ENCODE results near the gene MATCAP1. TPM values are rescaled to one million over a fixed set of nuclear protein-coding genes. Genes with fewer than 3 reads are reported as not detected.
A peak's percentile ranks its signal among the peaks of the same experiment; 100 is the strongest.

Gene MATCAP1
- total and polyA plus RNA-seq, 11 donors, result 4.1 to 21.6 (median 11.1) TPM

GRCh38 chr16:67170949-67171649 is 12.7 kb downstream of the MATCAP1 start:
- Histone ChIP-seq H3K4me3 (peak overlapping the region; percentile 30 to 71 (median 57)), H3K9me3 (no peaks in the 10 kb centered on the region), H3K4me1 (peaks cover 5 to 60% (median 49%) of the 10 kb centered on the region in 12 donors), H3K36me3 (peaks cover 0 to 9% (median 0%) of the 10 kb centered on the region in 9 donors), H3K27me3 (peaks cover 0 to 23% (median 0%) of the 10 kb centered on the region in 9 donors), H3K27ac (peak overlapping the region; percentile 89 to 98 (median 95))
- TF ChIP-seq CTCF (IDR thresholded peaks at IDR 0.05), result no peak
- TF ChIP-seq POLR2A (IDR thresholded peaks at IDR 0.05), result peak in 1 of 2 donors; percentile 10
- 33 to 48% (median 41%) methylated on average over 14 of the region's 14 CpGs for whole genome bisulfite sequencing, 4 donors
- intact Hi-C loops (cut with DNase I), result loop anchor here in 3 of 10 donors (5.0 to 10.0 kb wide), 2 partner anchors 56 to 76 kb away; partner anchors contain the start of genes FHOD1 (in 2 of the 3) and SLC9A5 (in 2 of the 3)
- DNase-seq (no peak), ATAC-seq (peak; percentile 3 to 10 (median 6))

GRCh38 chr16:67170168-67170948 is 13.4 kb downstream of the MATCAP1 start, which contains the start of gene NOL3:
Gene NOL3, plus strand, starts transcription at chr16:67170538.
- ATAC-seq (peak; percentile 48 to 77 (median 71)), DNase-seq (peak; percentile 88 to 93 (median 91))
- peaks cover 0 to 30% (median 0%) of the 10 kb centered on the region in 9 donors for H3K27me3 ChIP-seq
- no peaks in the 10 kb centered on the region for H3K9me3 ChIP-seq
- peak within 1 kb of the TSS; percentile 89 to 98 (median 95) for H3K27ac ChIP-seq
- WGBS, 4 donors, result 0 to 1% (median 1%) methylated on average over 26 to 50 of the region's 50 CpGs
- TF ChIP-seq POLR2A (IDR thresholded peaks at IDR 0.05), result peak in 1 of 2 donors; percentile 16
- peak in 1 of 12 donors; percentile 1 for TF ChIP-seq CTCF (IDR thresholded peaks at IDR 0.05)
- intact Hi-C loops (cut with DNase I), result loop anchor here in 3 of 10 donors (5.0 to 10.0 kb wide), 2 partner anchors 56 to 77 kb away; partner anchors contain the start of genes FHOD1 (in 2 of the 3) and SLC9A5 (in 2 of the 3)
- H3K36me3 ChIP-seq, result peaks cover 0 to 6% (median 0%) of the 10 kb centered on the region in 9 donors
- H3K4me1 ChIP-seq, result peaks cover 5 to 60% (median 50%) of the 10 kb centered on the region in 12 donors
- peak within 1 kb of the TSS; percentile 30 to 71 (median 57) for H3K4me3 ChIP-seq

GRCh38 chr16:67169642-67170167 is 14.1 kb downstream of the MATCAP1 start:
- peak overlapping the region; percentile 89 to 98 (median 95) for H3K27ac ChIP-seq
- H3K27me3 ChIP-seq, result peaks cover 0 to 36% (median 2%) of the 10 kb centered on the region in 9 donors
- no peaks in the 10 kb centered on the region for H3K36me3 ChIP-seq
- H3K9me3 ChIP-seq, result no peaks in the 10 kb centered on the region
- intact Hi-C loops (cut with DNase I), result loop anchor here in 3 of 10 donors (5.0 to 10.0 kb wide), 2 partner anchors 55 to 78 kb away; partner anchors contain the start of genes FHOD1 (in 2 of the 3) and SLC9A5 (in 2 of the 3)
- peak overlapping the region; percentile 1 to 71 (median 57) for H3K4me3 ChIP-seq
- TF ChIP-seq POLR2A (IDR thresholded peaks at IDR 0.05) (no peak), CTCF (IDR thresholded peaks at IDR 0.05) (peak; percentile 41 to 65 (median 58))
- peaks cover under 1 to 60% (median 51%) of the 10 kb centered on the region in 12 donors for H3K4me1 ChIP-seq
- 7 to 16% (median 8%) methylated on average over 24 of the region's 24 CpGs for WGBS, 4 donors
- peak in 2 of 4 donors; percentile 0 to 8 for ATAC-seq
- peak in 1 of 5 donors; percentile 72 for DNase-seq

All from heart left ventricle (tissue), 16 donors.